OCI-LY1 (cell line): ENCODE data around the gene CACNA1I.

Experiments used
- H2AFZ ChIP-seq: fragments of 200-600 bp; sonication (generic), shearing (Covaris generic); 2 replicates; pipeline ENCODE4 v1.6.0; 2014; ENCODE audit warnings: antibody characterized with exemption, mild to moderate bottlenecking, low read length
- H3F3A ChIP-seq: fragments of 200-600 bp; sonication (generic), shearing (Covaris generic); 2 replicates; pipeline ENCODE4 v1.6.0; 2014; ENCODE audit warnings: mild to moderate bottlenecking, antibody characterized with exemption, low read length, moderate library complexity; ENCODE audit not compliant: insufficient read depth
- H3K27ac ChIP-seq: fragments of 200-600 bp; sonication (generic); 2 replicates; pipeline ENCODE4 v1.5.1; 2014; ENCODE audit warnings: low read length, mixed run types, mild to moderate bottlenecking, low read depth; ENCODE audit not compliant: poor library complexity, severe bottlenecking
- H3K27me3 ChIP-seq: fragments of 200-600 bp; sonication (generic); 2 replicates; pipeline ENCODE4 v1.6.0; 2014; ENCODE audit warnings: antibody characterized with exemption, mild to moderate bottlenecking, low read length, moderate library complexity; ENCODE audit not compliant: insufficient read depth
- H3K36me3 ChIP-seq: fragments of 200-600 bp; sonication (generic); 2 replicates; pipeline ENCODE4 v1.6.1; 2014; ENCODE audit warnings: mild to moderate bottlenecking, antibody characterized with exemption, low read length, moderate library complexity, mixed read lengths; ENCODE audit not compliant: insufficient read depth
- H3K4me1 ChIP-seq: fragments of 200-600 bp; sonication (generic); 2 replicates; pipeline ENCODE4 v1.5.1; 2014; ENCODE audit warnings: mild to moderate bottlenecking, low read length, moderate library complexity; ENCODE audit not compliant: insufficient read depth, severe bottlenecking
- H3K4me2 ChIP-seq: fragments of 200-600 bp; sonication (generic), shearing (Covaris generic); 2 replicates; pipeline ENCODE4 v1.6.1; 2014; ENCODE audit warnings: low read length
- H3K4me3 ChIP-seq: fragments of 200-600 bp; sonication (generic); 2 replicates; pipeline ENCODE4 v1.5.1; 2014; ENCODE audit warnings: low read length, low read depth, mild to moderate bottlenecking, mixed read lengths; ENCODE audit not compliant: poor library complexity, severe bottlenecking
- H3K79me2 ChIP-seq: fragments of 200-600 bp; shearing (Covaris generic); 2 replicates; pipeline ENCODE4 v1.6.1; 2016; ENCODE audit warnings: mixed run types, low read length, mixed read lengths; ENCODE audit not compliant: insufficient read depth
- H3K9ac ChIP-seq: fragments of 200-600 bp; sonication (generic), shearing (Covaris generic); 2 replicates; pipeline ENCODE4 v1.6.1; 2014; ENCODE audit warnings: mild to moderate bottlenecking, low read length, mixed read lengths
- H3K9me2 ChIP-seq: fragments of 200-600 bp; sonication (generic), shearing (Covaris generic); 2 replicates; pipeline ENCODE4 v1.6.1; 2014; ENCODE audit warnings: low read depth, mild to moderate bottlenecking, low read length, mixed read lengths
- H3K9me3 ChIP-seq: fragments of 200-600 bp; shearing (Covaris generic); 2 replicates; pipeline ENCODE4 v1.6.1; 2014; ENCODE audit warnings: low read length, mixed read lengths
- H4K20me1 ChIP-seq: fragments of 200-600 bp; sonication (generic), shearing (Covaris generic); 2 replicates; pipeline ENCODE4 v1.6.0; 2016; ENCODE audit warnings: mild to moderate bottlenecking, low read length; ENCODE audit not compliant: insufficient read depth
- CTCF ChIP-seq: fragments of 200-600 bp; sonication (generic), shearing (Covaris generic); IDR thresholded peaks from 2 replicates; pipeline ENCODE4 v1.5.1; 2017; ENCODE audit warnings: mild to moderate bottlenecking, antibody characterized with exemption, low read length, moderate library complexity, mixed read lengths
- EZH2 ChIP-seq: fragments of 200-600 bp; sonication (generic), shearing (Covaris generic); IDR thresholded peaks from 2 replicates; pipeline ENCODE4 v1.8.0; 2017; ENCODE audit warnings: borderline replicate concordance, mixed run types, mild to moderate bottlenecking, antibody characterized with exemption, low read length, moderate library complexity, mixed read lengths

The CACNA1I gene

GRCh38 chr22:39722032-39722325 lies 151.4 kb downstream of the CACNA1I start:
- H2AFZ ChIP-seq, result no peak overlapping the region
- H4K20me1 ChIP-seq, result no peaks in the 10 kb centered on the region
- H3F3A ChIP-seq, result no peaks in the 10 kb centered on the region
- no peaks in the 10 kb centered on the region for H3K9me2 ChIP-seq
- no peaks in the 10 kb centered on the region for H3K4me1 ChIP-seq
- no peak overlapping the region for H3K9ac ChIP-seq
- no peak overlapping the region for H3K27ac ChIP-seq
- no peak overlapping the region for H3K4me2 ChIP-seq
- TF ChIP-seq CTCF, result no peak
- no peak for TF ChIP-seq EZH2
- H3K36me3 ChIP-seq, result no peaks in the 10 kb centered on the region
- no peak overlapping the region for H3K4me3 ChIP-seq
- H3K27me3 ChIP-seq, result no peaks in the 10 kb centered on the region; the same call in 1 of the 2 replicates
- no peaks in the 10 kb centered on the region for H3K79me2 ChIP-seq
- no peaks in the 10 kb centered on the region for H3K9me3 ChIP-seq

- TF ChIP-seq EZH2 (no peak), CTCF (no peak)
- H3K4me1 ChIP-seq, result no peaks in the 10 kb centered on the region
- no peak overlapping the region for H3K4me3 ChIP-seq
Measured at GRCh38 chr22:39722501-39722900, 151.9 kb downstream of the CACNA1I start.

DNA sequence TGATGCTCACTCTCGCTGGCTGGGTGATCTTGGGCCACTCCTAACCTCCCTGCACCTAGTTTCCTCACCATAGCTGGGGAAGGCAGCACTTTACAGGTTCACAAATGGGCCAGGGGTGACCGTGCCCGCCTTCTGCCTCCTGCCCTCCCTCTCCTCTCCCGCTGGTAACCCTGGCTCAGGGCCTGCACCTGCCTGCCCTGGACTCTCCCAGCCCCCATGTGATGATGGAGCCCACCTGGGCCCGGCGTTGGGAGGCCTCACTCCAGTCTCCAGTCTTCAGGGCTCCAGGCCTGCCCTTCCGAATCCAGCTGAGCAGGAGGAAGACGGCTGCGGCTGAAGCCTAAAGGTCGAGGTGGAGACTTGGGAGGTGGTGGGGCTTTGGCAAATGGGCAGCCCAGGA lies 152.9 kb downstream of the CACNA1I start:
- peaks cover 4% of the 10 kb centered on the region for H3K27me3 ChIP-seq
- H3F3A ChIP-seq, result no peaks in the 10 kb centered on the region
- H3K79me2 ChIP-seq, result no peaks in the 10 kb centered on the region
- H3K4me1 ChIP-seq, result no peaks in the 10 kb centered on the region
- no peak overlapping the region for H3K9ac ChIP-seq
- no peaks in the 10 kb centered on the region for H3K36me3 ChIP-seq
- no peaks in the 10 kb centered on the region for H3K9me3 ChIP-seq
- TF ChIP-seq CTCF (no peak), EZH2 (no peak)
- no peaks in the 10 kb centered on the region for H4K20me1 ChIP-seq
- H3K9me2 ChIP-seq, result no peaks in the 10 kb centered on the region
- no peak overlapping the region for H2AFZ ChIP-seq
- H3K4me2 ChIP-seq, result no peak overlapping the region
- no peak overlapping the region for H3K27ac ChIP-seq
- no peak overlapping the region for H3K4me3 ChIP-seq

More at GRCh38 chr22:39722501-39722900, 151.9 kb downstream of the CACNA1I start:
- H3K9me3 ChIP-seq, result no peaks in the 10 kb centered on the region
- H3K79me2 ChIP-seq, result no peaks in the 10 kb centered on the region
- no peaks in the 10 kb centered on the region for H3K36me3 ChIP-seq
- no peaks in the 10 kb centered on the region; the same call in 1 of the 2 replicates for H3K27me3 ChIP-seq
- no peak overlapping the region for H3K4me2 ChIP-seq
- H3K27ac ChIP-seq, result no peak overlapping the region
- no peaks in the 10 kb centered on the region for H3F3A ChIP-seq
- no peaks in the 10 kb centered on the region for H3K9me2 ChIP-seq
- H4K20me1 ChIP-seq, result no peaks in the 10 kb centered on the region
- no peak overlapping the region for H2AFZ ChIP-seq
- no peak overlapping the region for H3K9ac ChIP-seq
